Measurements from ENCODE around the gene ACOT7.
A peak's percentile ranks its signal among the peaks of the same experiment; 100 is the strongest.
"Not testable (repeated sequence)": the region's sequence is repeated elsewhere in the genome, so short reads cannot be mapped to it uniquely, and the experiment has no call there.

Gene ACOT7, protein sequence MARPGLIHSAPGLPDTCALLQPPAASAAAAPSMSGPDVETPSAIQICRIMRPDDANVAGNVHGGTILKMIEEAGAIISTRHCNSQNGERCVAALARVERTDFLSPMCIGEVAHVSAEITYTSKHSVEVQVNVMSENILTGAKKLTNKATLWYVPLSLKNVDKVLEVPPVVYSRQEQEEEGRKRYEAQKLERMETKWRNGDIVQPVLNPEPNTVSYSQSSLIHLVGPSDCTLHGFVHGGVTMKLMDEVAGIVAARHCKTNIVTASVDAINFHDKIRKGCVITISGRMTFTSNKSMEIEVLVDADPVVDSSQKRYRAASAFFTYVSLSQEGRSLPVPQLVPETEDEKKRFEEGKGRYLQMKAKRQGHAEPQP

DNA sequence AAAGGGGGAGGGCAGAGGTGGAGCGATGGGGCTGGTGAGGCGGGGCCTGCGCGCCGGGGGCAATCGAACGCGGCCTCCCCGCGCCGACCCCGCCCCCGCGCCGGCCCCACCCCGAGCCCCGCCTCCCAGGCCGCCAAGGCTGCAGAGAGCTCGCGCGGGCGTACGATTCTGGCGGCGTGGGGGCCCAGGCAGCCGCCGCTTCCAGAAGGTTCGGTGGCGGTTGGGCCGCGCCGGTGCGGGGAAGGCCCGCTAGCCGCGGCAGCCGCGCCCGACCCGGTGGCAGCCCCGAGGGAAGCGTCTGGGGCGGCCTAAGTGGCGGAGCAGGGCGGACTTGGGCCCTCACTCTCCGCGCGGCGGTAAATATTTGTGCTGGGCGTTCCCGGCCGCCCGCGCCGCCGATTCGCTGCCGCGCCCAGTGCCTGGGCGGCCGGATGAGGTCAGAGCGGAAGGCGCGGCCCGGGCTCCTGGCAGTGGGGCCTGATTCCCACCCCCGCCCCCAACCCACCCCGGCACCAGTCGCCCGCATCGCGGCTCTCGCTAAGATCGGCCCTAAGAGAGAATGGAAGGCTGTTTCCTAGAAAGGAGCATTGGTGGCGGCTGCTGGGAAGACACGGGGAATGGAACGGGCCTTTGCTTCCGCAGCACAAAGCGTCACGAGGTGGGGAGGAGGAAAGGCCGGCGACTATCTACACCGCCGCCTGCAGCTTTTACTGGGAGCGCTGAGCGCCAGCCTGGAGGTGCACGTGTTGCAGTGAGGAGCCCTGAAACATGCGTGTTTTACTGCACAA is at the start of gene ACOT7:
Gene ACOT7 (minus strand): TSS at position 368 of the 788 bp plus-strand sequence. CDS start 368 bp downstream, outside the sequence.
- peaks cover 13 to 18% of the 10 kb centered on the region in 2 donors for H3K4me1 Mint-ChIP-seq

DNA sequence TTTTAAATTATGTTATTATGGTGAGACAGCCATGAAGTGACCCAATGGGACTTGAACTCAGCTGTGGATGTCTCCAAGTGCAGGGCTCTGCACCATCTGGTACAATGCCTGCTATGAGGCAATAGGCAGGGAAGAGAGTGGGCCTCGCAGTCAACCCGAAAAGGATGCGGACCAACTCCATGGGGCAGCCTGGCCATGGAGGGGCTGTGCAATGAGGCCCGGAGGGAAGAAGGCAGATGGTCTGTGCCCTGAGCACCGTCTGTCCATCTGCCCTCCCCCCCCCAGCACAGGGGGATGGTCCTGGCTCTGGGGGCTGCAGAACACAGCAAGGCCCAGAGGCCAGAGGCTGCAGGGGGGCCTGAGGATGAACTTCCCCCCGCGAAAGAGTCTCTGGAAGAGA is 48.0 kb upstream of the ACOT7 start:
- peaks cover 23% of the 10 kb centered on the region in 2 donors for H3K4me1 Mint-ChIP-seq
- ATAC-seq (replicated peaks) (no peak), DNase-seq (no peak)
- peaks cover 57 to 84% of the 10 kb centered on the region in 2 donors for H3K27me3 Mint-ChIP-seq
- no peaks in the 10 kb centered on the region for H3K9me3 Mint-ChIP-seq
- H3K27ac Mint-ChIP-seq, result no peak overlapping the region
- H3K4me3 Mint-ChIP-seq, result no peak overlapping the region
- peaks cover 0 to 1% of the 10 kb centered on the region in 2 donors for H3K36me3 Mint-ChIP-seq

More for the DNA sequence above, at the start of gene ACOT7:
- peaks cover 2 to 4% of the 10 kb centered on the region in 2 donors for H3K36me3 Mint-ChIP-seq
- H3K4me3 Mint-ChIP-seq, result peak within 1 kb of the TSS; percentile 89 to 90
- no peaks in the 10 kb centered on the region for H3K9me3 Mint-ChIP-seq
- H3K27ac Mint-ChIP-seq, result peak within 1 kb of the TSS; percentile 95
- peak; percentile 88 to 91 for ATAC-seq (replicated peaks)
- peaks cover 14 to 16% of the 10 kb centered on the region in 2 donors for H3K27me3 Mint-ChIP-seq
- peak; percentile 80 for DNase-seq

DNA sequence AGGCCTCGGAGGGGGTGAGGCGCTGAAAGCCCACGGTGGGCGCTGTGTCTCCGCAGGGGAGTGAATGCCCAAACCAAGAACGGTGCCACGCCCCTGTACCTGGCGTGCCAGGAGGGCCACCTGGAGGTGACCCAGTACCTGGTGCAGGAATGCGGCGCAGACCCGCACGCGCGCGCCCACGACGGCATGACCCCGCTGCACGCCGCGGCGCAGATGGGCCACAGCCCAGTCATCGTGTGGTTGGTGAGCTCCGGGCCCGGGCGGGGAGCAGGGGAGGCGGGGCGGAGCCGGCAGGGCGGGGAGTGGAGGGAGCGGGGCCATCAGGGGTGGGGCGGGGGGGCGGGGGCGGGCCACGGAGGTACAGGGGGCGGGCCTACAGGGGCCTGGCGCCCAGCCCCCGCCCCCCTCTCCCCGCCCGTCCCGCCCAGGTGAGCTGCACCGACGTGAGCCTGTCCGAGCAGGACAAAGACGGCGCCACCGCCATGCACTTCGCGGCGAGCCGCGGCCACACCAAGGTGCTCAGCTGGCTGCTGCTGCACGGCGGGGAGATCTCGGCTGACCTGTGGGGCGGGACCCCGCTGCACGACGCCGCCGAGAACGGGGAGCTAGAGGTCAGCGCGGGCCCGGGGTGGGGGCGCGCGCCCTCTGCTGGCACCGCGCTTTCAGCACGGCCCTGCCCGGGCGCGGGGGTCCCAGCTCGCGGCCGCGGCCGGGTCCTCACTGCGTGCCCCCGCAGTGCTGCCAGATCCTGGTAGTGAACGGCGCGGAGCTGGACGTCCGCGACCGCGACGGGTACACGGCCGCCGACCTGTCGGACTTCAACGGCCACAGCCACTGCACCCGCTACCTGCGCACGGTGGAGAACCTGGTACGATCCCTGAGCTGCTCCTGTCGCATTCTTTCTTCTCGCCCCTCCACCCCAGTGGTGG is 46.9 kb upstream of the ACOT7 start:
- no peak overlapping the region for H3K27ac Mint-ChIP-seq
- ATAC-seq (replicated peaks), result peak; percentile 64 to 70
- H3K9me3 Mint-ChIP-seq, result no peaks in the 10 kb centered on the region
- peak overlapping the region; percentile 27 to 39 for H3K4me3 Mint-ChIP-seq
- peaks cover 51 to 79% of the 10 kb centered on the region in 2 donors for H3K27me3 Mint-ChIP-seq
- no peak for DNase-seq
- peaks cover 20 to 23% of the 10 kb centered on the region in 2 donors for H3K4me1 Mint-ChIP-seq
- H3K36me3 Mint-ChIP-seq, result no peaks in the 10 kb centered on the region

DNA sequence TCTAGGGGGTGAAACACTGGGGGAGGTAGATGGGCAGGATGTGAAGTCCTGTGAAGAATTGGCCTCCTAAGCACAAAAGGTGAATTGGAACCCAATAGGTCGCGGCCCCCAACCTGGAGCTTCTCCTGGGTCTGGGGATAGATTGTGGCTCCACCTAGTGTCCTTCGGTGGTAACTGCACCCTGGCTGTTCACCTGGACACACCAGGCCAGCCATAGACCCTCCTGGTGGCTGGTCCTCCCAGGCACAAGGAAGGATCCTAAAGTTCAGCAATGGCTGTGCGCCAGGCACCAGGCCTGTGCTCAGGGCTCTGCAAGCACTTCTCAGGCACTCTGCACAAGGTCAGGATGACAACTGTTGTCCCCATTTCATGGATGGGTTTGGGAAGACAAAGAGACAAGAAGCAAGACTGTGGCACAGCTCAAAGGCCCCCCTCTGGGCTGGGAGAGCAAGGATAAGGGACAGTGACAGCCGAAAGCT is 44.5 kb upstream of the ACOT7 start:
- no peaks in the 10 kb centered on the region for H3K36me3 Mint-ChIP-seq
- no peaks in the 10 kb centered on the region for H3K9me3 Mint-ChIP-seq
- H3K4me3 Mint-ChIP-seq, result no peak overlapping the region
- peaks cover 15 to 23% of the 10 kb centered on the region in 2 donors for H3K4me1 Mint-ChIP-seq
- peak; percentile 57 for DNase-seq
- H3K27ac Mint-ChIP-seq, result no peak overlapping the region
- peaks cover 46 to 73% of the 10 kb centered on the region in 2 donors for H3K27me3 Mint-ChIP-seq
- peak; percentile 76 to 82 for ATAC-seq (replicated peaks)

- not testable (repeated sequence) for H3K9me3 Mint-ChIP-seq; H3K4me3 Mint-ChIP-seq; DNase-seq; H3K36me3 Mint-ChIP-seq; ATAC-seq (replicated peaks); H3K27ac Mint-ChIP-seq
- H3K27me3 Mint-ChIP-seq, result peaks cover 51 to 65% of the 10 kb centered on the region in 2 donors
- peaks cover 15 to 23% of the 10 kb centered on the region in 2 donors for H3K4me1 Mint-ChIP-seq
Observed at GRCh38 chr1:6437012-6437700, 43.6 kb upstream of the ACOT7 start.

- ATAC-seq (replicated peaks); H3K4me3 Mint-ChIP-seq; H3K27ac Mint-ChIP-seq; DNase-seq; H3K36me3 Mint-ChIP-seq; H3K9me3 Mint-ChIP-seq: not testable (repeated sequence)
- peaks cover 15 to 23% of the 10 kb centered on the region in 2 donors for H3K4me1 Mint-ChIP-seq
- H3K27me3 Mint-ChIP-seq, result peaks cover 43 to 57% of the 10 kb centered on the region in 2 donors
Observed at GRCh38 chr1:6436277-6436676, 42.7 kb upstream of the ACOT7 start.

- Mint-ChIP-seq H3K36me3 (no peaks in the 10 kb centered on the region), H3K4me3 (no peak overlapping the region), H3K9me3 (no peaks in the 10 kb centered on the region), H3K27ac (no peak overlapping the region), H3K27me3 (peaks cover 41 to 54% of the 10 kb centered on the region in 2 donors), H3K4me1 (peaks cover 12 to 18% of the 10 kb centered on the region in 2 donors)
- ATAC-seq (replicated peaks), result no peak
- no peak for DNase-seq
Observed at GRCh38 chr1:6435547-6435946, 42.0 kb upstream of the ACOT7 start.

DNA sequence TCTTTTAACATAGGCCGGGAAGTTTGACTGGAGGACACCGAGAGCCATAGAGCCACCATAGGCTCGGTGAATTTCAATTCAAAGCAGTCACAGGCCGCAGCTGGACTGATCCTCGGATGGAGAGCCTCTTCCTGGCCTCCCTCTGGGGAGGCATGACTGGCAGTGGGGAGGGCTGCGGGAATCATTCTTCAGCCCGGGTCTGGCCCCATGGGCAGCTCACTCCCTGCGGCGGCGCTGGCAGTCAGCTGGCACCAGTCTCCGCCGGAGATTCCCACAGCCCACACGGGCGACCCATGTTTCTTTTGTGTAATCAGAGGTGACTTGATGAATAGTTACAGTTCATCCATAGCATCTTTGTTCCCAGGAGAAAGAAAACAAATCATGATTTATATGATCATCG is 41.6 kb upstream of the ACOT7 start:
- Mint-ChIP-seq H3K4me1 (peaks cover 13 to 18% of the 10 kb centered on the region in 2 donors), H3K36me3 (no peaks in the 10 kb centered on the region), H3K27ac (no peak overlapping the region), H3K27me3 (peaks cover 46 to 58% of the 10 kb centered on the region in 2 donors), H3K9me3 (no peaks in the 10 kb centered on the region), H3K4me3 (no peak overlapping the region)
- no peak for DNase-seq
- no peak for ATAC-seq (replicated peaks)

DNA sequence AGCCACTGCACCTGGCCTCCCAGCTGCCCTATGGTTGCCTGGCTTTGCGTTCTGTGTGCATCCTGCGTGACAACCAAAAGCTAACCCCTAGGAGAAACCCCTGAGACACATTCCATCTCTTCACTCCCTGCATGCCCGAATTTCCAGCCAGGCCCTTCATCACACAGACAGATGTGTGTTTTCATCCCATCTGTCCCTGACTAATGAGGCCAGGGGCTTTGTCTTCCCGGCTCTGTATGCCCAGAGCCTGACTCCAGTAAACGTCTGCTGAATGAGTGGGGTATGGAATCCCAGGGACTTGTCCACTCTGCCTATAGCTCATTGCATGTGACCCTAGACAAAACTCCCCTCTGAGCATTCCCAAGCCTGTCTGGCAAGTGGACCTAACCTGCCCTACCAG is 40.6 kb upstream of the ACOT7 start:
- H3K4me3 Mint-ChIP-seq, result no peak overlapping the region
- no peak for ATAC-seq (replicated peaks)
- no peak overlapping the region for H3K27ac Mint-ChIP-seq
- peaks cover 46 to 58% of the 10 kb centered on the region in 2 donors for H3K27me3 Mint-ChIP-seq
- no peak for DNase-seq
- H3K4me1 Mint-ChIP-seq, result peaks cover 9 to 10% of the 10 kb centered on the region in 2 donors
- H3K36me3 Mint-ChIP-seq, result no peaks in the 10 kb centered on the region
- H3K9me3 Mint-ChIP-seq, result no peaks in the 10 kb centered on the region

GRCh38 chr1:6431645-6432579 is 38.3 kb upstream of the ACOT7 start:
- H3K4me3 Mint-ChIP-seq, H3K27ac Mint-ChIP-seq, H3K9me3 Mint-ChIP-seq, DNase-seq, H3K36me3 Mint-ChIP-seq, H3K4me1 Mint-ChIP-seq: not testable (repeated sequence)
- peaks cover 37 to 57% of the 10 kb centered on the region in 2 donors for H3K27me3 Mint-ChIP-seq
- ATAC-seq (replicated peaks), result peak in 1 of 2 donors; percentile 13

DNA sequence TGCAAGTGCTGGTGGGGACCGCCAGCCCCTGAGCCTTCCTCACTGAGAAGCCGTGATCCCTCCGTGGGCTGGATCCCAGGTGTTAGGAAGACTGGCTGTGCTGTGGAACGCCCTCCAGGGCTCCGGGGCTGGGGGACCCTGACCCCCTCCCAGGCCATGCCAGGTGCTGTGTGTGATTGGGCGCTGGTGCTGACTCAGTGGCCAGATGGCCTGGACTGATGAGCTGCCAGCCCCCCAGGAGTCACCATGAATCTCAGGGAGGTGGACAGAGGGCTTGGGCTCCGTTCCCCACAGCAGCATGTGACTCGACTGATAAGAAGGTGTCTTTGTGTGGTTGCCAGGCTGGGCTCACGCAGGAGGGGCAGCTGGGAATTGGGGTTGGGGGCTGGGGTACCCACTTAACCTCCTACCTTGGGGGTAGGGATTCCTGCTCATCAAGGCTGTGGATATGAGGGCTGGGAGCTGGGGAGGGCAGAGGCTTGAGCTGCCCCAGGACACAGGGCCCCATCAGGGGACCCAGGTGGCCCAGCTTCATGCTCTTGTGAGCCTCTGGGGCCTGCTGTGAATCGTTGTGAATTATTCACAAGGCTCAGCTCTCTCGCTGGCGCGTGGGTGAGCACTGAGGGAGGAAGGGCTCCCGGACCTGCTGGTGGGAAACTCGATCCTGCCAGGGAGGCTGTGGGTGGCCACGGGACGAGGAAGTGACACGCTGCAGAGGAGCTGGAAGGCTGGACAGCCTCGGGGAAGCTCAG is 36.3 kb upstream of the ACOT7 start:
- peaks cover 42 to 67% of the 10 kb centered on the region in 2 donors for H3K27me3 Mint-ChIP-seq
- not testable (repeated sequence) for H3K9me3 Mint-ChIP-seq; H3K4me1 Mint-ChIP-seq; H3K36me3 Mint-ChIP-seq; H3K27ac Mint-ChIP-seq; H3K4me3 Mint-ChIP-seq; DNase-seq; ATAC-seq (replicated peaks)

DNA sequence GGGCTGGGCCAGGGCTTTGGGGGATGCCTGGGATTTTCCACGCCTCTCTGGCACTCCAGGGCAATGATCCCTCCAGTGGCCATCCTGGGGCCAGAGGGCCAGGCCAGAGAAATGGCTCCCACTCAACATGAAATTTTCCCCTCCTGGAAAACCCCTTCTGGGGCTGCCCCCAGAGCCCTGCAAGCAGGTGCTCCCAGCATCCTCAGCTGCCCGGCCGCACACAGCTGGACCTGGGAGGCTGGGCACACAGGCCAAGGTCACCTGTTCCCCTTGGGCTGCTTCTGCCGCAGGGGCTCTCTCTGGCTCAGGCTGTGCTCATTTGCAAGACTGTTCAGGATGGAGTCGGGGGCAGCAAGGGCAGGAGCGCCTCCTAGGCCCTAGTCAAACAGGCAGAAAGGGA is 34.9 kb upstream of the ACOT7 start:
- not testable (repeated sequence) for H3K4me3 Mint-ChIP-seq, DNase-seq, H3K36me3 Mint-ChIP-seq, H3K27ac Mint-ChIP-seq, H3K9me3 Mint-ChIP-seq
- ATAC-seq (replicated peaks), result peak in 1 of 2 donors; percentile 24
- H3K27me3 Mint-ChIP-seq, result peaks cover 38 to 64% of the 10 kb centered on the region in 2 donors
- peaks cover 10 to 11% of the 10 kb centered on the region in 2 donors for H3K4me1 Mint-ChIP-seq
